ENCODE results near the gene SELENON.

SELENON gene

GRCh38 chr1:25793585-25794170 lies 6.3 kb upstream of the SELENON start:
- no peak for DNase-seq

- no peak for DNase-seq
Measured at GRCh38 chr1:25794325-25794724, 5.7 kb upstream of the SELENON start.

GRCh38 chr1:25795211-25795610 lies 4.8 kb upstream of the SELENON start:
- no peak for DNase-seq

GRCh38 chr1:25795946-25796810 lies 3.8 kb upstream of the SELENON start:
- no peak for DNase-seq

GRCh38 chr1:25796811-25797458 lies 3.1 kb upstream of the SELENON start:
- peak; percentile 80 for DNase-seq

- no peak for DNase-seq
Measured at GRCh38 chr1:25797939-25798338, 2.1 kb upstream of the SELENON start.

GRCh38 chr1:25798666-25799351 lies 1.2 kb upstream of the SELENON start:
- no peak for DNase-seq

GRCh38 chr1:25799352-25799934 lies 550 bp upstream of the SELENON start:
- DNase-seq, result no peak

- no peak for DNase-seq
Measured at GRCh38 chr1:25800703-25801377, 847 bp downstream of the SELENON start.

- DNase-seq, result no peak
Measured at GRCh38 chr1:25802915-25803314, 2.9 kb downstream of the SELENON start.

GRCh38 chr1:25803368-25803767 lies 3.4 kb downstream of the SELENON start:
- DNase-seq, result no peak

- no peak for DNase-seq
Measured at GRCh38 chr1:25804244-25804963, 4.4 kb downstream of the SELENON start.

GRCh38 chr1:25804964-25805862 lies 5.2 kb downstream of the SELENON start:
- DNase-seq, result no peak

GRCh38 chr1:25805863-25806225 lies 5.9 kb downstream of the SELENON start:
- no peak for DNase-seq

- DNase-seq, result no peak
Measured at GRCh38 chr1:25806418-25806817, 6.4 kb downstream of the SELENON start.

- DNase-seq, result no peak
Measured at GRCh38 chr1:25807480-25808390, 7.7 kb downstream of the SELENON start.

- no peak for DNase-seq
Measured at GRCh38 chr1:25808481-25809244, 8.7 kb downstream of the SELENON start.

- no peak for DNase-seq
Measured at GRCh38 chr1:25809283-25809926, 9.4 kb downstream of the SELENON start.

Data from central memory CD4-positive, alpha-beta T cell (primary cell).